Stimulated activated CD8-positive, alpha-beta memory T cell treated with anti-CD3 and anti-CD28 coated beads, Interleukin-4, amount 100 ng/mL, for 4 hours (primary cell): ENCODE measurements around the gene FAM149B1.
A peak's percentile ranks its signal among the peaks of the same experiment; 100 is the strongest.
"Not testable (repeated sequence)": the region's sequence is repeated elsewhere in the genome, so short reads cannot be mapped to it uniquely, and the experiment has no call there.

ENCODE experiments used
- DNase-seq, 2 donors: peaks; one replicate each; pipeline ENCODE4 v3.0.0-alpha.2; 2020; ENCODE audit warnings: low read depth in 2 of 2, low spot score in 1 of 2

FAM149B1 gene

GRCh38 chr10:73167783-73168464 lies at the start of gene FAM149B1, which contains the start of gene ECD:
FAM149B1 (plus strand) TSS chr10:73168119; CDS start chr10:73168340, 221 bp downstream.
ECD (minus strand) TSS chr10:73168008; CDS start chr10:73163937, 4,071 bp downstream.
- DNase-seq = peak; percentile 87 to 89

- DNase-seq = no peak
Observed at GRCh38 chr10:73119457-73119856, 48.5 kb upstream of the FAM149B1 start.

- DNase-seq = no peak
Observed at GRCh38 chr10:73119952-73120351, 48.0 kb upstream of the FAM149B1 start.

GRCh38 chr10:73126343-73126742 lies 41.6 kb upstream of the FAM149B1 start:
- DNase-seq = no peak

- no peak for DNase-seq
Observed at GRCh38 chr10:73131301-73131700, 36.6 kb upstream of the FAM149B1 start.

GRCh38 chr10:73131913-73132686 lies 35.8 kb upstream of the FAM149B1 start:
- DNase-seq = no peak

- no peak for DNase-seq
Observed at GRCh38 chr10:73134727-73135126, 33.2 kb upstream of the FAM149B1 start.

- no peak for DNase-seq
Observed at GRCh38 chr10:73136627-73137026, 31.3 kb upstream of the FAM149B1 start.

GRCh38 chr10:73139251-73139650 lies 28.7 kb upstream of the FAM149B1 start:
- DNase-seq = no peak

GRCh38 chr10:73141603-73142002 lies 26.3 kb upstream of the FAM149B1 start:
- no peak for DNase-seq

GRCh38 chr10:73150633-73151413 lies 17.1 kb upstream of the FAM149B1 start:
- DNase-seq = not testable (repeated sequence)

- DNase-seq = no peak
Observed at GRCh38 chr10:73152009-73152408, 15.9 kb upstream of the FAM149B1 start.

- DNase-seq = no peak
Observed at GRCh38 chr10:73156054-73156453, 11.9 kb upstream of the FAM149B1 start.

GRCh38 chr10:73159038-73159648 lies 8.8 kb upstream of the FAM149B1 start:
- peak in 1 of 2 donors; percentile 26 for DNase-seq

- DNase-seq = no peak
Observed at GRCh38 chr10:73161079-73161478, 6.8 kb upstream of the FAM149B1 start.

GRCh38 chr10:73161662-73162061 lies 6.3 kb upstream of the FAM149B1 start:
- no peak for DNase-seq

GRCh38 chr10:73163096-73163495 lies 4.8 kb upstream of the FAM149B1 start:
- no peak for DNase-seq

GRCh38 chr10:73166972-73167371 lies 947 bp upstream of the FAM149B1 start:
- DNase-seq = no peak

- DNase-seq = no peak
Observed at GRCh38 chr10:73167458-73167782, 499 bp upstream of the FAM149B1 start.

GRCh38 chr10:73168465-73168803 lies 515 bp downstream of the FAM149B1 start:
- DNase-seq = no peak

- DNase-seq = no peak
Observed at GRCh38 chr10:73169320-73169719, 1.4 kb downstream of the FAM149B1 start.
